Measurements from ENCODE around the gene STKLD1.
A peak's percentile ranks its signal among the peaks of the same experiment; 100 is the strongest.

The STKLD1 gene

GRCh38 chr9:133402689-133403088 is 26.5 kb downstream of the STKLD1 start:
- DNase-seq (ENCODE audit: low read depth, low spot score), result no peak
- no peak overlapping the region for H3K4me3 ChIP-seq (ENCODE audit: low read length)

GRCh38 chr9:133403766-133404453 is 27.7 kb downstream of the STKLD1 start:
- no peak for DNase-seq (ENCODE audit: low read depth, low spot score)
- H3K4me3 ChIP-seq (ENCODE audit: low read length), result no peak overlapping the region

- no peak for DNase-seq (ENCODE audit: low read depth, low spot score)
- no peak overlapping the region for H3K4me3 ChIP-seq (ENCODE audit: low read length)
Observed at GRCh38 chr9:133404454-133405002, 28.4 kb downstream of the STKLD1 start.

GRCh38 chr9:133405508-133406438 is 29.6 kb downstream of the STKLD1 start:
- no peak overlapping the region for H3K4me3 ChIP-seq (ENCODE audit: low read length)
- DNase-seq (ENCODE audit: low read depth, low spot score), result no peak

- DNase-seq (ENCODE audit: low read depth, low spot score), result peak; percentile 80
- no peak overlapping the region for H3K4me3 ChIP-seq (ENCODE audit: low read length)
Observed at GRCh38 chr9:133406480-133407307, 30.5 kb downstream of the STKLD1 start.

- H3K4me3 ChIP-seq (ENCODE audit: low read length), result no peak overlapping the region
- no peak for DNase-seq (ENCODE audit: low read depth, low spot score)
Observed at GRCh38 chr9:133408042-133408441, 31.9 kb downstream of the STKLD1 start.

GRCh38 chr9:133415170-133415569 is 39.0 kb downstream of the STKLD1 start:
- no peak for DNase-seq (ENCODE audit: low read depth, low spot score)
- no peak overlapping the region for H3K4me3 ChIP-seq (ENCODE audit: low read length)

GRCh38 chr9:133417541-133418461 is 41.6 kb downstream of the STKLD1 start, which contains the start of gene REXO4:
REXO4 (minus strand) TSS chr9:133418010; CDS start chr9:133417844, 166 bp downstream.
- peak within 1 kb of the TSS; percentile 92 for H3K4me3 ChIP-seq (ENCODE audit: low read length)
- DNase-seq (ENCODE audit: low read depth, low spot score), result peak; percentile 89

GRCh38 chr9:133419005-133419404 is 42.8 kb downstream of the STKLD1 start:
- DNase-seq (ENCODE audit: low read depth, low spot score), result no peak
- peak overlapping the region; percentile 92 for H3K4me3 ChIP-seq (ENCODE audit: low read length)

- peak; percentile 47 for DNase-seq (ENCODE audit: low read depth, low spot score)
- H3K4me3 ChIP-seq (ENCODE audit: low read length), result no peak overlapping the region
Observed at GRCh38 chr9:133420392-133420827, 44.2 kb downstream of the STKLD1 start.

- H3K4me3 ChIP-seq (ENCODE audit: low read length), result no peak within 1 kb of the TSS
- DNase-seq (ENCODE audit: low read depth, low spot score), result peak; percentile 63
Observed at GRCh38 chr9:133421615-133422542, 45.7 kb downstream of the STKLD1 start, which contains the start of gene ADAMTS13. ADAMTS13 (plus strand) TSS chr9:133422367; CDS start chr9:133422444, 77 bp downstream.

- no peak for DNase-seq (ENCODE audit: low read depth, low spot score)
- no peak overlapping the region for H3K4me3 ChIP-seq (ENCODE audit: low read length)
Observed at GRCh38 chr9:133423216-133423615, 47.0 kb downstream of the STKLD1 start.

- no peak overlapping the region for H3K4me3 ChIP-seq (ENCODE audit: low read length)
- no peak for DNase-seq (ENCODE audit: low read depth, low spot score)
Observed at GRCh38 chr9:133424187-133424586, 48.0 kb downstream of the STKLD1 start.

GRCh38 chr9:133425049-133425632 is 49.0 kb downstream of the STKLD1 start:
- no peak for DNase-seq (ENCODE audit: low read depth, low spot score)
- H3K4me3 ChIP-seq (ENCODE audit: low read length), result no peak overlapping the region

GRCh38 chr9:133426011-133426410 is 49.8 kb downstream of the STKLD1 start:
- DNase-seq (ENCODE audit: low read depth, low spot score), result no peak
- no peak overlapping the region for H3K4me3 ChIP-seq (ENCODE audit: low read length)

- no peak overlapping the region for H3K4me3 ChIP-seq (ENCODE audit: low read length)
- DNase-seq (ENCODE audit: low read depth, low spot score), result no peak
Observed at GRCh38 chr9:133427658-133428348, 51.6 kb downstream of the STKLD1 start.
